ENCODE measurements around the gene GFPT1. TPM values are rescaled to one million over a fixed set of nuclear protein-coding genes. Genes with fewer than 3 reads are reported as not detected.

GFPT1 gene
- total RNA-seq, 2 experiments from 2014 or later: 20.8 to 22.4 TPM

DNA sequence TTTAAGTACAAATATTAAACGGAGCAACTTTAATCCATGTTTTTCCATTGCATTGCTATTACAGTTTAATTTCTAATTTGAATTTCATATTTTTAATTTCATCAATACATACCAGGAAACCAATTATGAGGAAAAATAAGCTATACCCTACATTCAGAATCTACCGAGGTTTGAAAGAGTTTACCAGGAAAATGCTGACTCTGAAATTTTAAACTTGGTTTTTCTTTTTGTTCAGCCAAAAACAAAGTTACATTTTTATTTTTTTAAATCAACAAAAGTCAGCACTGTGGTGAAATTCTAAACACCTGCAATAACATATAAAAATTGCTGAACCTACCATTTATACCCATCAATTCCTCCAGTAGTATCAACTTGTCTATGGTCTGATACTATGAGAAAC lies 53.7 kb downstream of the GFPT1 start:
- Mint-ChIP-seq H3K4me1 (no peaks in the 10 kb centered on the region), H3K9me3 (no peaks in the 10 kb centered on the region), H3K4me3 (no peak overlapping the region), H3K36me3 (peaks cover 13% of the 10 kb centered on the region), H3K27ac (no peak overlapping the region), H3K27me3 (no peaks in the 10 kb centered on the region)
- DNase-seq (no peak), ATAC-seq (ENCODE audit: low read depth) (no peak)
- POLR2A ChIA-PET: no interaction called here

DNA sequence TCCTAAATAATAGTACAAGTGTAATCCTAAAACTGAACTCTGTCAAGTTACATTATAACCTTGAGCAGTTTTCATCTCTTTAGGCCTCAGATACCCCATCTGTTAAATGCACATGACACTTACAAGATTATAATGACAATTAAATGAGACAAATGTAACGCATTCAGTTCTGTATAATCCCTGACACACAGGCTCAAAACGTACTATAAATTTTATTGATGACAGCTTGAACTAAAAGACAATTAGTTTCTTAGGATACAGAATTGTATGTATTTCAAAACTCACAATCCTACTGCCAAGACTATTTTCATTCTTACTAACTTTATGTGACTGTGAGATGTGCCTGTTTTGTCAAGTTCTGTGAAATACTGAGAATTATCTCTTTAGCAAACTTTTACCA lies 56.2 kb downstream of the GFPT1 start:
- Mint-ChIP-seq H3K4me3 (no peak overlapping the region), H3K9me3 (no peaks in the 10 kb centered on the region), H3K36me3 (peaks cover 18% of the 10 kb centered on the region), H3K4me1 (no peaks in the 10 kb centered on the region), H3K27ac (no peak overlapping the region), H3K27me3 (no peaks in the 10 kb centered on the region)
- DNase-seq: no peak
- POLR2A ChIA-PET: no interaction called here
- ATAC-seq (ENCODE audit: low read depth): no peak

DNA sequence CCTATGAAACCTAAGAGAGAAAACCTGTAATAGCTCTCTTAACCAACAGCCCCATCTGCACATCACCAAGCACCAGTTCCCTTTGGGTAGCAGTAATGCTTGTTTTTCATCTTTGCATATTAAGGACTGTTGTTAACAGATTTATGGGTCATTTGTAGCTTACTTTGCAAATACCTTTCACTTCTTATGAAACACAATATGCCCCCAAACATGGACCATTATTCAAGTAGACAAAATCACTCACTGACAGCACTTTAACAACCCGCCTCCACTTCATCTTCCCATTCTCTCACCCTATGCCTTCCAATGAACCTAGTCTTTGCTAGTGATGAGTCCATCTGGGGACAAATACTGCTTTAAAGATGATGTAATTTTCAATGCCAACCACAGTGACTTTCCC lies 64.4 kb downstream of the GFPT1 start:
- no peaks in the 10 kb centered on the region for H3K27me3 Mint-ChIP-seq
- ATAC-seq (ENCODE audit: low read depth) (no peak), DNase-seq (no peak)
- H3K4me1 Mint-ChIP-seq: no peaks in the 10 kb centered on the region
- no peak overlapping the region for H3K27ac Mint-ChIP-seq
- no peak overlapping the region for H3K4me3 Mint-ChIP-seq
- H3K36me3 Mint-ChIP-seq: peaks cover 34% of the 10 kb centered on the region
- POLR2A ChIA-PET: no interaction called here
- H3K9me3 Mint-ChIP-seq: peaks cover 3% of the 10 kb centered on the region

DNA sequence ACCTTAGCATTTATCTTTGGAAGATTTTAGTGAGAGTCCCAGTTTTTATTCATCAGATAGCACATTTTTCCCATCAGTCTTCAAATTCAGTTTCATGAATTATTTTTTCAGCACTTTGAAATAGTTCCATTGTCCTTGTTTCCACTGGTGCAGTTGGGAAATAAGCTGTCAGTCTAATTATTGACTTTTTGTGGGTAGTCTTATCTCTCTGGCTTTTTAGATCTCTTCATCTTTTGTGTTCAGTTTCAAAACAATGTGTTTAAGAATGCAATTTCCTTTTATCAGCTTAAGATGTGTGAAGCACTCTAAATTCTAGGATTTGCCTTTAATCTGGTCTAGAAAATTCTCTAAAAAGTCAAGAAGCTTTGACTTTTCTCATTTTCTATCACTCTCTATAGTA lies 70.5 kb downstream of the GFPT1 start:
- peaks cover 5% of the 10 kb centered on the region for H3K4me1 Mint-ChIP-seq
- H3K27me3 Mint-ChIP-seq: no peaks in the 10 kb centered on the region
- POLR2A ChIA-PET: no interaction called here
- DNase-seq: no peak
- peaks cover 9% of the 10 kb centered on the region for H3K9me3 Mint-ChIP-seq
- peaks cover 33% of the 10 kb centered on the region for H3K36me3 Mint-ChIP-seq
- H3K4me3 Mint-ChIP-seq: no peak overlapping the region
- ATAC-seq (ENCODE audit: low read depth): no peak
- H3K27ac Mint-ChIP-seq: no peak overlapping the region

DNA sequence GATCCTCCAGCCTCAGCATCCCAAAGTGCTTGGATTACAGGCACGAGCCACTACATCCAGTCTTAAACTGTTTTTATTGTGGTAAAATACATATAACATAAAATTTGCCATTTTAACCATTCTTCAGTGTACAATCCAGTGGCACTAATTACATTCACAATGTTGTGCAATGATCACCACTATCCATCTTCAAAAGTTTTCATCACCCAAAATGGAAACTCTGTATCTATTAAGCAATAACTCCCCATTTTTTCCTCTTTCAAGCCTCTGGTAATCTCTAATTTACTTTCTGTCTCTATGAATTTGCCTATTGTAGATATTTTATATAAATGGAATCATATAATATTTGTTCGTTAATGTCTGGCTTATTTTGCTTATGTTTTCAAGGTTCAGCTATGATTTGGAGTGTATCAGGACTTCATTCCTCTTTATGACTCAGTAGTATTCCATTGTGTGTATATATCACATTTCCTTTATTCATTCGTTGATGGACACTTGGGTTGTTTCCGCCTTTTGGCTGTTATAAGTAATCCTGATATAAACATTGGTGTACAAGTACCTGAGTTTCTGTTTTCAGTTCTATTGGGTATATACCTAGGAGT lies 71.8 kb downstream of the GFPT1 start:
- no peaks in the 10 kb centered on the region for H3K27me3 Mint-ChIP-seq
- DNase-seq (no peak), ATAC-seq (ENCODE audit: low read depth) (no peak)
- no peak overlapping the region for H3K27ac Mint-ChIP-seq
- H3K9me3 Mint-ChIP-seq: peaks cover 9% of the 10 kb centered on the region
- POLR2A ChIA-PET: interaction anchor here (0.6 kb wide), 1 partner anchor 996 kb away, joined by 5 read pairs; no protein-coding TSS in a partner anchor
- H3K36me3 Mint-ChIP-seq: peaks cover 25% of the 10 kb centered on the region
- H3K4me1 Mint-ChIP-seq: peaks cover 5% of the 10 kb centered on the region
- H3K4me3 Mint-ChIP-seq: no peak overlapping the region

- DNase-seq (no peak), ATAC-seq (ENCODE audit: low read depth) (no peak)
- POLR2A ChIA-PET: no interaction called here
- H3K4me1 Mint-ChIP-seq: peaks cover 9% of the 10 kb centered on the region
- no peak overlapping the region for H3K27ac Mint-ChIP-seq
- peaks cover 10% of the 10 kb centered on the region for H3K27me3 Mint-ChIP-seq
- H3K4me3 Mint-ChIP-seq: no peak overlapping the region
- peaks cover 4% of the 10 kb centered on the region for H3K36me3 Mint-ChIP-seq
- H3K9me3 Mint-ChIP-seq: peaks cover 1% of the 10 kb centered on the region
These were observed 76.0 kb downstream of the GFPT1 start for GRCh38 chr2:69311024-69311416.

GRCh38 chr2:69310111-69311023 lies 76.7 kb downstream of the GFPT1 start:
- Mint-ChIP-seq H3K27ac (no peak overlapping the region), H3K36me3 (peaks cover 3% of the 10 kb centered on the region), H3K9me3 (peaks cover 1% of the 10 kb centered on the region), H3K4me1 (peaks cover 9% of the 10 kb centered on the region), H3K4me3 (no peak overlapping the region), H3K27me3 (peaks cover 12% of the 10 kb centered on the region)
- ATAC-seq (ENCODE audit: low read depth) (no peak), DNase-seq (no peak)
- POLR2A ChIA-PET: no interaction called here

DNA sequence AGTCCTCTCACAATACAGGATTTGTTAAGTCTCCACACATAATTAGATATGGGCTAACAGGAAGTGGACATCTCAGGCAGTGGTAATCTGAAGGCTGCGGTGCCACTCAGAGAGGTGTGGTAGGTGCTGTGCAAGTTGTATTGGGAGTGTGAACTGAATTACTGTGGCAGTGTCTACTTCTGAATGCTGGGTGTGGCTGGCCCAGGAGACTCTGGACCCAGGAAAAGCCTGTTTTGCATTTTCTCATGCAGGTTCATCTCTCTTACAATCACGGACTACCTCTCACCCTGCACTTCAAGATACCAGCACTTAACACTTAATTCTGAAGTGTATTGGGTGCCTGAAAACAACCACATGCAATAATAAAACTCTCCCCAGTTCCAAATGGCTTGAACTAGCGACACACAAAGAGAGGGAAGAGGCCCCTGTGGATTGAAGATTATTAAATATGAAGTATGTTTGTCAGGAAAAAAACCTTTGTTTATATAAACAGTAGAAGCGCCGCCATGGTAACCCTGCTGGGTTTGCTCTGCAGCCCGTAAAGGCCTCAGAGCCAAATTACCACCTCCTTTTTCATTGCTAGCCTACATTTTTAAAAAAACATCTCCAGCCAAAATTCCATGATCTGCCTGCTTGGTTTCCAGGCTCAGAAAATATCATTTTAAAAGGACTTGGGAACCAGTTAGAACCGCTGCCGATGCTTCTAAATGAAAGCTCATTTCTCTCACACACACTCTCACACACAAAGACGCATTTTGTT lies 77.5 kb downstream of the GFPT1 start:
- POLR2A ChIA-PET: no interaction called here
- ATAC-seq (ENCODE audit: low read depth) (no peak), DNase-seq (no peak)
- no peak overlapping the region for H3K4me3 Mint-ChIP-seq
- peaks cover 17% of the 10 kb centered on the region for H3K27me3 Mint-ChIP-seq
- H3K27ac Mint-ChIP-seq: no peak overlapping the region
- H3K36me3 Mint-ChIP-seq: peaks cover 3% of the 10 kb centered on the region
- peaks cover 7% of the 10 kb centered on the region for H3K4me1 Mint-ChIP-seq
- peaks cover 1% of the 10 kb centered on the region for H3K9me3 Mint-ChIP-seq

DNA sequence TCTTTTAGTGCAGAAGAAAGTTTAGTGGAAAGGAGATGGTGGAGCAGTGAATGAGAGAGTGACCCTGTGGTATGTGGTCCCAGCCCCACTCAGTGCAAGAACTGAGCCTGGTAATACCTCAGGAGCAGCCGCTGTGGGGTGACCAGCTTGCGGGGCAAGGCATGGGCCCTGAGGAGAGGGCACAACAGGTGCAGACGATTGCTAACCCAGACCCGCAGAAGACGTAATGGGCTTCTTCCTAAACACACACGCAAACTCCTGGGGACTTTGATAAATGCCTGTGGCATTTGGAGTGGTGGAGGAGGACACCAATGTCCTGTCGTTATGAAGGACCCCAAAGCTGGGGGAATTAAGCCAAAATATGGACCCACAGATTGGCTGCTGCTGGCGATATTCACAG lies 78.7 kb downstream of the GFPT1 start:
- no peak for DNase-seq
- peaks cover 7% of the 10 kb centered on the region for H3K4me1 Mint-ChIP-seq
- no peak overlapping the region for H3K27ac Mint-ChIP-seq
- H3K36me3 Mint-ChIP-seq: peaks cover 2% of the 10 kb centered on the region
- H3K9me3 Mint-ChIP-seq: peaks cover 3% of the 10 kb centered on the region
- peaks cover 28% of the 10 kb centered on the region for H3K27me3 Mint-ChIP-seq
- H3K4me3 Mint-ChIP-seq: no peak overlapping the region
- no peak for ATAC-seq (ENCODE audit: low read depth)
- POLR2A ChIA-PET: no interaction called here

DNA sequence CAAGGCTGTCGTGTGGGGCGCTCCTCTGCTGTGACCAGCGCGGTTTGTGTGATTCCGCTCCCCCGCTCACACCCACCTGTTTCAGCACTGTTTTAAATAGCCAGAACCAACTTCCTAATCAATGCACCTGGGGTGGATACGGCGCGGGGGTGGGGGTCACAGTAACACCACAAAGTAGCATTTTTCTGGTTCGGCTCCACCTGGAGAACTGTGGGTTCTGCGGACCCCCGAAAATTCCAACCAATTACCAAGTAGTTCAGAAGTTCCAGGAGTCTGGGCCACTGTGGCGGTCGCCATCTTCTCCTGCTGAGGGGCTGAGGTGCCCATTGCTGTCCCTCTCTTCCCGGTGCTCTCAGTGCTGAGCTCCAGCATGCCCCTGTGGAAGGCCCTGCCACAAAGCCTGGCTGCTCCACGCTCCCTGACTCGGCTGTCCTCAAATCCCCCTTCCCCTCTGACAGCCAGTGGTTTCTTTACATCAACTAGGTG lies 79.4 kb downstream of the GFPT1 start:
- Mint-ChIP-seq H3K4me1 (peaks cover 7% of the 10 kb centered on the region), H3K27ac (no peak overlapping the region), H3K27me3 (peaks cover 29% of the 10 kb centered on the region), H3K4me3 (peak overlapping the region; percentile 75), H3K9me3 (peaks cover 3% of the 10 kb centered on the region), H3K36me3 (no peaks in the 10 kb centered on the region)
- no peak for DNase-seq
- POLR2A ChIA-PET: no interaction called here
- no peak for ATAC-seq (ENCODE audit: low read depth)

DNA sequence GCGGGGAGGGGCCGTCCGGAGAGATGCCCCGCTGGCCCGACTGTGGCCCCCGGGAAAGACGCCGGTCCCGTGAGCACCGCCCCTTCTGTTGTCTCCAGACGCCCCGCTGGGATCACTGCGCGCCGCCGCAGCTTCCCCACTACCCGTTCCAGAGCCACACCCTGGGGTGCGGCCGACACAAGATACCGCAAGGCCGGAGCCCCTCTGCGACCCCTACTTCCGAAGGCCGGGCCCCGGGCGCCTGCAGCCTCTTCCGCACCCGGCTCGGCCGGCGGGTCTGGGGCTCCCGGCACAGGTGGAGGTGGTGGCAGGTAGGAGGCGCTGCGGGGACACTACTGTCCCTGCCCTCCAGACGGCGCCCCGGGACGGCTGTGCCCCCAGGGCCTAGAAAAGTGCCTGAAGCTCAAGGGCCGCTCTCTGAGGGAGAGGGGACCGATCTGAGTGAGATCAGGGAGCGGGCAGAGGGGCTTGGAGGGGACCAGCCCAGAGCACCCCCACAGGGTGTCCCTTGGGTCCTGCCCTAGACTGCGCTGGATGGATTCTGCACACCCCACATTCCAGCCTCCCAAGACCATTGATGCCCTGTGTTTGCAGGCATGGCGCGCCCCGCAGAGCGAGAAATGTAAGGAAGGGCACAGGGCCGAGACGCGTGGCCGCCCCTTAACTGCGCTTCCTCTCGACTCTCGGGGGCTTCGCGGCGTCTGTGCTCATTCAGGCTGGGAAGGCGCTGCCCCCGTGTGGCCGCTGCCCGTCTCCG lies 80.0 kb downstream of the GFPT1 start:
- DNase-seq (peak; percentile 84), ATAC-seq (ENCODE audit: low read depth) (peak; percentile 87)
- Mint-ChIP-seq H3K27me3 (peaks cover 33% of the 10 kb centered on the region), H3K36me3 (no peaks in the 10 kb centered on the region), H3K27ac (no peak overlapping the region), H3K9me3 (peaks cover 3% of the 10 kb centered on the region), H3K4me1 (peaks cover 7% of the 10 kb centered on the region), H3K4me3 (peak overlapping the region; percentile 75)
- POLR2A ChIA-PET: no interaction called here

- Mint-ChIP-seq H3K4me1 (peaks cover 7% of the 10 kb centered on the region), H3K27me3 (peaks cover 39% of the 10 kb centered on the region), H3K27ac (no peak overlapping the region), H3K4me3 (peak overlapping the region; percentile 62), H3K36me3 (no peaks in the 10 kb centered on the region), H3K9me3 (peaks cover 3% of the 10 kb centered on the region)
- DNase-seq (peak; percentile 33), ATAC-seq (ENCODE audit: low read depth) (no peak)
- POLR2A ChIA-PET: no interaction called here
These were observed 80.6 kb downstream of the GFPT1 start for GRCh38 chr2:69306393-69306821.

Data from activated naive CD8-positive, alpha-beta T cell treated with anti-CD3 and anti-CD28 coated beads, Interleukin-2, amount 10 ng/mL, durations not matched to agents 7 days and 5 days (primary cell).